VCaP (cell line): Measurements from ENCODE around the gene GFRA4.

Experiments used
- H3K27ac ChIP-seq: fragments of 450-650 bp; 2 replicates; pipeline ENCODE4 v1.5.1; 2017
- TF ChIP-seq, protein P1 (sequence below): fragments of 450-650 bp; conservative IDR thresholded peaks from 2 replicates; pipeline ENCODE4 v1.5.1; 2017; ENCODE audit warnings: mild to moderate bottlenecking, moderate library complexity

Gene GFRA4

DNA sequence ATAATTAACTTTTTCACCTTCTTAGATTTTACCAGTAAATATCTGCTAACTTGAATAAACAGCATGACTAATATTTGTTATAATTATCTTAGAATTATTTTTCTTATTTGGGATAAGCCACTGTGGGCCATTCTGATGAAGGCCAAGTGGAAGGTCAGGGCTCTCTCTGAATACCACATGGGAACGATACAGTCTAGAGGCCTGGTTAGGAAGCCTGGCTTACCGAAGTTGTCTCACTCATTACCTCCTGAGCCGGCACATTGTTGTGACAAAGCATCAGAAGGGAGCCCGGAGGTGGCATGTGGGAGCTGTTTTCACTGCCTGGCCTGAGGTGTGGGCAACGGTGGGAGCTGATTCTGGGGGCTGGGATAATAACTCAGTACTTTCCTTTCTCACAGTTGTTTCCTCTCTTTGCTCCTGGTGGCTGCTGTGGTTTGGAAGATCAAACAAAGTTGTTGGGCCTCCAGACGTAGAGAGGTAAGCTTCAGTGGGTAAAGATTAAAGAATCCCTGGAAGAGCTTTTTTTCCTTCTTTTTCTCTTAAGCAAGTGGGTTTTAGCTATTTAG is 29.2 kb downstream of the GFRA4 start:
- H3K27ac ChIP-seq = no peak overlapping the region
- TF ChIP-seq, protein P1, sequence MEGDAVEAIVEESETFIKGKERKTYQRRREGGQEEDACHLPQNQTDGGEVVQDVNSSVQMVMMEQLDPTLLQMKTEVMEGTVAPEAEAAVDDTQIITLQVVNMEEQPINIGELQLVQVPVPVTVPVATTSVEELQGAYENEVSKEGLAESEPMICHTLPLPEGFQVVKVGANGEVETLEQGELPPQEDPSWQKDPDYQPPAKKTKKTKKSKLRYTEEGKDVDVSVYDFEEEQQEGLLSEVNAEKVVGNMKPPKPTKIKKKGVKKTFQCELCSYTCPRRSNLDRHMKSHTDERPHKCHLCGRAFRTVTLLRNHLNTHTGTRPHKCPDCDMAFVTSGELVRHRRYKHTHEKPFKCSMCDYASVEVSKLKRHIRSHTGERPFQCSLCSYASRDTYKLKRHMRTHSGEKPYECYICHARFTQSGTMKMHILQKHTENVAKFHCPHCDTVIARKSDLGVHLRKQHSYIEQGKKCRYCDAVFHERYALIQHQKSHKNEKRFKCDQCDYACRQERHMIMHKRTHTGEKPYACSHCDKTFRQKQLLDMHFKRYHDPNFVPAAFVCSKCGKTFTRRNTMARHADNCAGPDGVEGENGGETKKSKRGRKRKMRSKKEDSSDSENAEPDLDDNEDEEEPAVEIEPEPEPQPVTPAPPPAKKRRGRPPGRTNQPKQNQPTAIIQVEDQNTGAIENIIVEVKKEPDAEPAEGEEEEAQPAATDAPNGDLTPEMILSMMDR = no peak

DNA sequence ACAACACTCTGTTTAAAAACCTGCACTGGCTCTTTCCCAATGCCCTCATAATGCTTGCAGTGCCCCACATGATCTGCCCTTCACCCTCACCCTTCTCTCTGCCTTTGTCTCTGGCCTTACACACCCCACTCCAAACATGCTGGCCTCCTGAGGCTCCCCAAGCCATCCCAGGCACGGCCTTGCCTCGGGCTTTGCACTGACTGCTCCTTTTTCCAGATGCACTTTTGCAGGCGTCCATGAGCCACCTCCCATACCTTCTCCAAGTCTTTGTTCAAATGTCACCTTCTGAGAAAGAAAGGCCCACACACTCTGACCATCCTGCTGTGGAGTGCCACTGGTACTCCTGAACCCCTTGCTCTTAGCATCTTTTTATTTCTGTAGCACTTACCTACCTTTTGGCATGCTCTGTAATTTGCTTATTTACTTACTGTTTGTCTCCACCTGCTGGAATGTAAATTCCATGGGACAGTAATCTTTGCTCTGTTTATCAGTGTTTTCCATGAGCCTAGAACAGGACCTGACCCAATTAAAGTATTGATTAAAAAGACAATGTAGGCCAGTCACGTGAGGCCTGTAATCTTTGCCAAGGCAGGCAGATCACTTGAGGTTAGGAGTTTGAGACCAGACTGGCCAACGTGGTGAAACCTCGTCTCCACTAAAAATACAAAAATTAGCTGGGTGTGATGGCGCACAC is 30.7 kb downstream of the GFRA4 start:
- H3K27ac ChIP-seq = no peak overlapping the region
- TF ChIP-seq, protein P1 = peak; percentile 22; the same call in 1 of the 2 replicates

DNA sequence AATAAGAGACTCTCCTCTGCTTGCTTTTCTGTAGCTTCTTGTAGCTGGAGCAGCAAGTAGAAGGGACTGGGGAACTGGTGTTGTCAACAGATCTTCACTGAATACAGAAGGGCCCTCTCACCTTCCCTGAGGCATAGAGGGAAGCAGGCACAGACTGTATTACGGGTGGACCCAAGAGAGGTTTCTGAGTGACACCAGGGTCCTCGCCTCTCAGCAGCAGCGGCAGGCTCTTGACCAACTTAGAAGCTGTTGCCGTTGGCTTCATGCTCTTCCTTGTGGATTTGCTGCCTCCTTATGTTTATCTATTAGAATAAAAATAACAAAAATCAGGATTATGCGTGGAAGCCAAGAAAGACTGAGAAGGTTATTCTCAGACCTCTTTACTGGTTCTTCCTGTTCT is 31.7 kb downstream of the GFRA4 start:
- TF ChIP-seq, protein P1 = no peak

DNA sequence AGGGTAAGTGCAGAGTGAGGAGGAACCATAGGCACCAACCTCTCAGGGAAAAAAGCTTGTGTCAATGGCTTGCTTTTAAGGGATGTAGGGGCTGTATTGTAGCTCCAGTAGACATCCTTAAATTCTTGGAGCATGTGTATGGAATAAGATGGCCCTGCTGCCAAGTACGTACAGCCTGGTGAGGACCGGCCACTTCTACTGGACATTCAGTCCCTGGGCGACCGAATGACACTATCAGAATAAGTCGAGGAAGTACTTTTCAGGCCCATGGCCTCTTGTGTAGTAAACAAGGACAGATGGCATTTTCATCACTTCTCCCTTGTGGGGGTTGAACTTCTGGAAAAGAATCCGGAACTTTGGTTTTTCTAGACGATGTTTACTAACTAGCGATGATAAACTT is 32.8 kb downstream of the GFRA4 start:
- TF ChIP-seq, protein P1 = no peak
- H3K27ac ChIP-seq = no peak overlapping the region

More for the DNA sequence above, 31.7 kb downstream of the GFRA4 start:
- no peak overlapping the region for H3K27ac ChIP-seq

DNA sequence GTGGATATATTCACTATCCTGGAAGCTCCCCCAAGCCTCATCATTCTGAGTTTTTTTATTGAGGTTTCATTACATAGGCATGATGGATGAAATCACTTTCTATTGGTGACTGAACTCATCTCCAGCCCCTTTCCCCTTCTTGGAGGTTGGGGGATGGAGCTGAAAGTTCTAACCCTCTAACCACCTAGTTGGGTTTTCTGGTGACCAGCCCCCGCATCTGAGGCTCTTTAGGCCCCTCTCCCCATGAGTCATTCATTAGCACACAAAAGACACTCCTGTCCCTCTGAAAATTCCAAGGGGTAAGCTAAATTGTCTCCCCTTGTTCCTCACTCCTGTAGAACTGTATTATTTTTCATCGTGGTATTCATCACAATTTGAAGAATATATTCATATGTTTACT is 33.3 kb downstream of the GFRA4 start:
- TF ChIP-seq, protein P1 = no peak
- H3K27ac ChIP-seq = no peak overlapping the region

DNA sequence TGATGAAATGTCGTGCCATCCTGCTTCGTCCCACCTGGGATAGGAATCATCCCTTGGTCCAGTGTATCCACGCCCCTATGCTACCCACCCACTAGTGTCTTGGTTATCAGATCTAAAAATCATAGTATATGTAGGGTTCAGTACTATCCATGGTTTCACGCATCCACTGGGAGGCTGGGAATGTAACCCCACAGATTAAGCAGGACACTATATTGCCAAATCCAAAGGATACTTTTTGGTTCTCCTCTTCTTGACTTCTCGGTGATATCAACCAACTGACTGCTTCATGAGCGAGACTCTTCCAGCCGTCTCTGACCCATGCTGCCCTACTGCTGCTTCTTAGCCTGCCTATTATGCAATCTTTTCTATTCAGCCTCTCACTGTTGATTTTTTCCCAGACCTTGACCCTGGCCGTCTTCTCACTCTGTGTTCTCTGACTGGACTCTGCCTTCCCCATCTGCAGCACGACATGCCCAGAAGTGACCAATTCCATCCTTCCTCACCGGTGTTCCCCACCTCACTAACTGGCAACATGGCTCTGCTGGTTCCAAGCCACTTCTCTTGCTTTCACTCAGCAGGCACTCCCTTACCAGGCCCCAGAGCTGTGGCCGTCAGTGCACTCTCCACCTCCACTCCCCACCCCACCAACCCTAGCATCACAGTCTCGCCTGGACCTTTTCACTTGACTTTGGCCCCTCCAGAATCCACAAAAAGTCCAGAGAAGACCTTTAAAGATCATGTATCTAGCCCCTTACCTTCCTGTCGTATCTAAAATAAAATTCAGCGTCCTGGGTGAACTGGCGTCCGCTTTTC is 34.5 kb downstream of the GFRA4 start:
- TF ChIP-seq, protein P1 = no peak
- H3K27ac ChIP-seq = no peak overlapping the region

DNA sequence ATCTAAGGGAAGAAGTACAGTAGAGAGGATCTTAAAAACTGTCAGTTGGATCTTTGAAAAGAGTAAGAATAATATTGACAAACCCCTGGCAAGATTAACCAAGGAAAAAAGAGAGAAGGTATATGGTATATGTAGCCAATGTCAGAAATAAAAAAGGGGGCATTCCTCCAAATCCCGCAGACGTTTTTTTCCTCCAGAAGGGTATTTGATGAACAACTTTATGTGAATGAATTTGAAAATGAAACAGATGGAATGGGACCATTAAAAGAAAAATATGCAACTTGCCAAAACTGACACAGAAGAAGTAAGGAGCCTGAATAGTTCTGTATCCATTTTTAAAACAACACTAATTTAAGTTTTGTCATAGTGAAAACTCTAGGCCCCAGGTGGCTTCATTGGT is 35.7 kb downstream of the GFRA4 start:
- TF ChIP-seq, protein P1 = no peak

More for the DNA sequence above, 35.7 kb downstream of the GFRA4 start:
- H3K27ac ChIP-seq = no peak overlapping the region
